Activated T-helper 17 cell treated with anti-CD3 and anti-CD28 coated beads, Interleukin-2, amount 50 U/mL, for 72 hours (primary cell): ENCODE data around the gene COG3. TPM values are rescaled to one million over a fixed set of nuclear protein-coding genes. Genes with fewer than 3 reads are reported as not detected.

ENCODE experiments used
- ATAC-seq: fragments of 150-1000 bp; cut with Tn5 transposase; replicated peaks from 2 replicates; pipeline ENCODE4 v1.10.0; 2021; ENCODE audit warnings: mild to moderate bottlenecking, moderate library complexity
- H3K27ac Mint-ChIP-seq: one replicate; pipeline ENCODE4 v1.8.0; 2022; ENCODE audit warnings: mixed read lengths
- H3K27me3 Mint-ChIP-seq: one replicate; pipeline ENCODE4 v1.8.0; 2022; ENCODE audit warnings: mixed read lengths
- H3K36me3 Mint-ChIP-seq: one replicate; pipeline ENCODE4 v1.8.0; 2022; ENCODE audit warnings: low read depth, mild to moderate bottlenecking, mixed read lengths
- H3K4me1 Mint-ChIP-seq: one replicate; pipeline ENCODE4 v1.8.0; 2022; ENCODE audit warnings: mixed read lengths
- H3K4me3 Mint-ChIP-seq: one replicate; pipeline ENCODE4 v1.8.0; 2022; ENCODE audit warnings: mild to moderate bottlenecking, mixed read lengths
- H3K9me3 Mint-ChIP-seq: one replicate; pipeline ENCODE4 v1.8.0; 2022; ENCODE audit warnings: mixed read lengths
- total RNA-seq, 2 donors: library from RNA; stranded (reverse); gene quantifications; one replicate each; pipeline ENCODE4 v1.2.3, GENCODE V29; 2022

COG3 gene
- total RNA-seq, 2 donors from 2014 or later, result 22.5 to 24.4 TPM

- peak overlapping the region; percentile 19 for H3K27ac Mint-ChIP-seq
- ATAC-seq, result no peak
- H3K9me3 Mint-ChIP-seq, result no peaks in the 10 kb centered on the region
- H3K4me3 Mint-ChIP-seq, result no peak overlapping the region
- peaks cover 89% of the 10 kb centered on the region for H3K36me3 Mint-ChIP-seq
- peaks cover 5% of the 10 kb centered on the region for H3K4me1 Mint-ChIP-seq
- H3K27me3 Mint-ChIP-seq, result no peaks in the 10 kb centered on the region
Observed at GRCh38 chr13:45506811-45507210, 42.1 kb downstream of the COG3 start.

- Mint-ChIP-seq H3K27ac (peak overlapping the region; percentile 75), H3K9me3 (no peaks in the 10 kb centered on the region), H3K36me3 (peaks cover 86% of the 10 kb centered on the region), H3K4me1 (peaks cover 6% of the 10 kb centered on the region), H3K4me3 (no peak overlapping the region), H3K27me3 (no peaks in the 10 kb centered on the region)
- ATAC-seq, result no peak
Observed at GRCh38 chr13:45508776-45509175, 44.0 kb downstream of the COG3 start.

GRCh38 chr13:45510672-45511071, 45.9 kb downstream of the COG3 start:
- no peak for ATAC-seq
- H3K36me3 Mint-ChIP-seq, result peaks cover 89% of the 10 kb centered on the region
- H3K9me3 Mint-ChIP-seq, result no peaks in the 10 kb centered on the region
- no peaks in the 10 kb centered on the region for H3K27me3 Mint-ChIP-seq
- H3K4me3 Mint-ChIP-seq, result no peak overlapping the region
- no peak overlapping the region for H3K27ac Mint-ChIP-seq
- peaks cover 6% of the 10 kb centered on the region for H3K4me1 Mint-ChIP-seq

- Mint-ChIP-seq H3K9me3 (no peaks in the 10 kb centered on the region), H3K27ac (peak overlapping the region; percentile 70), H3K27me3 (no peaks in the 10 kb centered on the region), H3K4me3 (no peak overlapping the region), H3K4me1 (peaks cover 6% of the 10 kb centered on the region), H3K36me3 (peaks cover 89% of the 10 kb centered on the region)
- ATAC-seq, result peak; percentile 74
Observed at GRCh38 chr13:45511310-45512097, 46.8 kb downstream of the COG3 start.

- peak overlapping the region; percentile 70 for H3K27ac Mint-ChIP-seq
Observed at GRCh38 chr13:45512098-45512496, 47.4 kb downstream of the COG3 start.

GRCh38 chr13:45516757-45517156, 52.0 kb downstream of the COG3 start:
- Mint-ChIP-seq H3K27ac (peak overlapping the region; percentile 73), H3K4me1 (peaks cover 21% of the 10 kb centered on the region), H3K27me3 (no peaks in the 10 kb centered on the region), H3K9me3 (no peaks in the 10 kb centered on the region), H3K36me3 (peaks cover 96% of the 10 kb centered on the region), H3K4me3 (no peak overlapping the region)
- ATAC-seq, result no peak

More at GRCh38 chr13:45512098-45512496, 47.4 kb downstream of the COG3 start:
- H3K27me3 Mint-ChIP-seq, result no peaks in the 10 kb centered on the region
- ATAC-seq, result peak; percentile 78
- H3K4me1 Mint-ChIP-seq, result peaks cover 6% of the 10 kb centered on the region
- H3K4me3 Mint-ChIP-seq, result no peak overlapping the region
- H3K9me3 Mint-ChIP-seq, result no peaks in the 10 kb centered on the region
- H3K36me3 Mint-ChIP-seq, result peaks cover 89% of the 10 kb centered on the region

GRCh38 chr13:45518525-45519245, 53.9 kb downstream of the COG3 start:
- no peaks in the 10 kb centered on the region for H3K27me3 Mint-ChIP-seq
- no peaks in the 10 kb centered on the region for H3K9me3 Mint-ChIP-seq
- H3K27ac Mint-ChIP-seq, result peak overlapping the region; percentile 29
- H3K4me1 Mint-ChIP-seq, result peaks cover 20% of the 10 kb centered on the region
- ATAC-seq, result peak; percentile 93
- H3K36me3 Mint-ChIP-seq, result peaks cover 99% of the 10 kb centered on the region
- no peak overlapping the region for H3K4me3 Mint-ChIP-seq

GRCh38 chr13:45519493-45519892, 54.8 kb downstream of the COG3 start:
- H3K4me3 Mint-ChIP-seq, result no peak overlapping the region
- H3K27me3 Mint-ChIP-seq, result no peaks in the 10 kb centered on the region
- H3K4me1 Mint-ChIP-seq, result peaks cover 20% of the 10 kb centered on the region
- no peaks in the 10 kb centered on the region for H3K9me3 Mint-ChIP-seq
- no peak for ATAC-seq
- peaks cover 99% of the 10 kb centered on the region for H3K36me3 Mint-ChIP-seq
- peak overlapping the region; percentile 29 for H3K27ac Mint-ChIP-seq

- no peaks in the 10 kb centered on the region for H3K27me3 Mint-ChIP-seq
- peak overlapping the region; percentile 82 for H3K27ac Mint-ChIP-seq
- peaks cover 98% of the 10 kb centered on the region for H3K36me3 Mint-ChIP-seq
- no peak for ATAC-seq
- H3K4me1 Mint-ChIP-seq, result peaks cover 20% of the 10 kb centered on the region
- H3K9me3 Mint-ChIP-seq, result no peaks in the 10 kb centered on the region
- no peak overlapping the region for H3K4me3 Mint-ChIP-seq
Observed at GRCh38 chr13:45521297-45521696, 56.6 kb downstream of the COG3 start.

GRCh38 chr13:45522571-45522970, 57.8 kb downstream of the COG3 start:
- H3K4me1 Mint-ChIP-seq, result peaks cover 19% of the 10 kb centered on the region
- H3K36me3 Mint-ChIP-seq, result peaks cover 98% of the 10 kb centered on the region
- no peak for ATAC-seq
- H3K27ac Mint-ChIP-seq, result peak overlapping the region; percentile 58
- no peak overlapping the region for H3K4me3 Mint-ChIP-seq
- no peaks in the 10 kb centered on the region for H3K9me3 Mint-ChIP-seq
- H3K27me3 Mint-ChIP-seq, result no peaks in the 10 kb centered on the region

- Mint-ChIP-seq H3K27ac (peak overlapping the region; percentile 56), H3K27me3 (no peaks in the 10 kb centered on the region), H3K4me1 (no peaks in the 10 kb centered on the region), H3K4me3 (no peak overlapping the region), H3K9me3 (no peaks in the 10 kb centered on the region), H3K36me3 (peaks cover 97% of the 10 kb centered on the region)
- ATAC-seq, result no peak
Observed at GRCh38 chr13:45527699-45528462, 63.1 kb downstream of the COG3 start.

- H3K27ac Mint-ChIP-seq, result no peak overlapping the region
- no peak overlapping the region for H3K4me3 Mint-ChIP-seq
- H3K4me1 Mint-ChIP-seq, result no peaks in the 10 kb centered on the region
- peaks cover 97% of the 10 kb centered on the region for H3K36me3 Mint-ChIP-seq
- no peaks in the 10 kb centered on the region for H3K9me3 Mint-ChIP-seq
- ATAC-seq, result no peak
- no peaks in the 10 kb centered on the region for H3K27me3 Mint-ChIP-seq
Observed at GRCh38 chr13:45529758-45530157, 65.0 kb downstream of the COG3 start.

GRCh38 chr13:45534604-45535003, 69.9 kb downstream of the COG3 start:
- Mint-ChIP-seq H3K9me3 (no peaks in the 10 kb centered on the region), H3K27me3 (no peaks in the 10 kb centered on the region), H3K27ac (no peak overlapping the region), H3K36me3 (peaks cover 82% of the 10 kb centered on the region), H3K4me1 (peaks cover 4% of the 10 kb centered on the region), H3K4me3 (no peak overlapping the region)
- no peak for ATAC-seq

GRCh38 chr13:45536224-45536623, 71.5 kb downstream of the COG3 start:
- Mint-ChIP-seq H3K9me3 (no peaks in the 10 kb centered on the region), H3K27me3 (no peaks in the 10 kb centered on the region), H3K36me3 (peaks cover 66% of the 10 kb centered on the region), H3K4me3 (no peak overlapping the region), H3K4me1 (peaks cover 4% of the 10 kb centered on the region), H3K27ac (no peak overlapping the region)
- no peak for ATAC-seq
